ENCODE measurements around the gene RAD51B. TPM values are rescaled to one million over a fixed set of nuclear protein-coding genes. Genes with fewer than 3 reads are reported as not detected.
A peak's percentile ranks its signal among the peaks of the same experiment; 100 is the strongest.

The RAD51B gene
- total and polyA plus RNA-seq, 2 of the 13 experiments (the other 11 are each of a cell fraction or from before 2014, with no cell fraction given) = 7.0 to 9.5 TPM

DNA sequence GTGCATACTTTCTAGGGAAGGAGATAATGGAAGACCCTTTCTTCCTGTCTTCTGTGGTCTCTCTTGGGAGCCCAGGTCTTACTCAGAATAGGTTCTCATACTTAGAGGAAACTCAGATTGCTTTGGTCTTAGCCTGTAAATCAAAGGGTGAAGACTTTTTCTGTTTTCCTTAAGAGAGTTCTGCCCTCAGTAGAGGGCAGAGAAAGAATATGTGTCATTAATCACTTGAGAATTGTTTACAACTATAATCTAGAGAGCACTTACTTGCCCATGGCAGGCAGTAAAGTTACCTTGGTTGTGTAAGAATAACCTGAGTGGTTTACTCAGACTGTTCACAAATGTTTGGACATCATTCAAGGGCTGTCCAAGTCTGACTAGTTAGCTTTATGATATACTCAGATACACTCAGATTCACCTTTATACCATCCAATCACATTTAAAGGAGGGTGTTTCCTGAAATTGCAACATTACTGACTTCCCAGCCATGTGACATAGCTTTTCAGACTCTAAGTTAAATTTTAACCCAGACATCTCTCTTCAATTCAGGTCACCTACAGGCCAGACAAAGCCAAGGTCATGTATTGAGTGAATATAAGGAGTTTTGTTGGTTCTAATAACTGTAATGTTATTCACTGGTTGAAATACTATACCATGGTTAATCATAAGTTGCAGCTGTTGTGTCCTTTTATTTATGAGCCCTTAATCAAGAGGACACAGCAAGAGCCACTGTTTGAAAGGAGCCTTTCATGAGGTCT lies 372.2 kb downstream of the RAD51B start:
- Histone ChIP-seq H3K4me1 (ENCODE audit: insufficient read depth, low read length) (peaks cover 60% of the 10 kb centered on the region), H3K9me3 (ENCODE audit: low read length) (no peaks in the 10 kb centered on the region), H3K4me3 (replicated peaks in 1 of 3; ENCODE audit: insufficient read depth in 1 of 3, low read depth in 2 of 3, low read length in 3 of 3) (no peak overlapping the region), H3K36me3 (replicated peaks in 1 of 2; ENCODE audit: control insufficient read depth in 1 of 2, insufficient read depth in 2 of 2, low read length in 2 of 2) (no peaks in the 10 kb centered on the region), H4K20me1 (ENCODE audit: insufficient read depth, low read length) (no peaks in the 10 kb centered on the region), H3K27me3 (ENCODE audit: control insufficient read depth in 1 of 2, insufficient read depth in 2 of 2, low read length in 2 of 2) (no peaks in the 10 kb centered on the region), H3K4me2 (ENCODE audit: low read depth, low read length) (peak overlapping the region; percentile 30; the same call in 1 of the 2 replicates), H3K9ac (ENCODE audit: insufficient read depth, low read depth, low read length) (no peak overlapping the region), H3K27ac (ENCODE audit: extremely low read length, insufficient read depth, low read length) (no peak overlapping the region), H3K79me2 (ENCODE audit: insufficient read depth, low read length) (no peaks in the 10 kb centered on the region), H2AFZ (ENCODE audit: low read length) (no peak overlapping the region)
- in situ Hi-C loops (cut with HindIII; ENCODE audit: extremely low pct_ligation_motif_present, low pct_unique_long_range_greater_than_20kb) (no loop called here), intact Hi-C loops (cut with micrococcal nuclease; ENCODE audit: unreplicated experiment) (loop anchor here (2.0 kb wide), 1 partner anchor 19 kb away; no protein-coding TSS in a partner anchor)
- peak; percentile 92 for DNase-seq (ENCODE audit: low spot score)
- POLR2A ChIA-PET = interaction anchor here (1.0 to 1.3 kb wide), 4 partner anchors 10 to 604 kb away, joined by 3 to 6 read pairs (median 3); no protein-coding TSS in a partner anchor
- no TSS peak for BruUV-seq (replicated peaks)
- peak; percentile 95 for ATAC-seq
- CTCF ChIA-PET (ENCODE audit: low intra/inter-chr PET ratio, low total read pairs) = no interaction called here
- FAIRE-seq = peak; percentile 51
- TF ChIP-seq ZNF274 (CRISPR knock-in tag; IDR thresholded peaks at IDR 0.05) (no peak), NFIC (IDR thresholded peaks at IDR 0.05; ENCODE audit: low read length) (peak; percentile 43; the same call in 1 of the 2 replicates), RCOR2 (CRISPR knock-in tag; IDR thresholded peaks at IDR 0.05) (peak; percentile 28; the same call in 1 of the 2 replicates), ZNF3 (CRISPR knock-in tag; IDR thresholded peaks at IDR 0.05) (peak; percentile 73; the same call in 1 of the 2 replicates), GLI4 (CRISPR knock-in tag; IDR thresholded peaks at IDR 0.05; ENCODE audit: borderline replicate concordance) (no peak)
- TF ChIP-seq, protein P1, sequence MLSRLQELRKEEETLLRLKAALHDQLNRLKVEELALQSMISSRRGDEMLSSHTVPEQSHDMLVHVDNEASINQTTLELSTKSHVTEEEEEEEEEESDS (CRISPR knock-in tag; IDR thresholded peaks at IDR 0.05; ENCODE audit: borderline replicate concordance) = 0 out of 2 replicates have a peak, but pooled peaks have one; percentile 34
- TF ChIP-seq, protein P2, sequence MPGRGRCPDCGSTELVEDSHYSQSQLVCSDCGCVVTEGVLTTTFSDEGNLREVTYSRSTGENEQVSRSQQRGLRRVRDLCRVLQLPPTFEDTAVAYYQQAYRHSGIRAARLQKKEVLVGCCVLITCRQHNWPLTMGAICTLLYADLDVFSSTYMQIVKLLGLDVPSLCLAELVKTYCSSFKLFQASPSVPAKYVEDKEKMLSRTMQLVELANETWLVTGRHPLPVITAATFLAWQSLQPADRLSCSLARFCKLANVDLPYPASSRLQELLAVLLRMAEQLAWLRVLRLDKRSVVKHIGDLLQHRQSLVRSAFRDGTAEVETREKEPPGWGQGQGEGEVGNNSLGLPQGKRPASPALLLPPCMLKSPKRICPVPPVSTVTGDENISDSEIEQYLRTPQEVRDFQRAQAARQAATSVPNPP (CRISPR knock-in tag; IDR thresholded peaks at IDR 0.05) = no peak
- TF ChIP-seq, protein P3, sequence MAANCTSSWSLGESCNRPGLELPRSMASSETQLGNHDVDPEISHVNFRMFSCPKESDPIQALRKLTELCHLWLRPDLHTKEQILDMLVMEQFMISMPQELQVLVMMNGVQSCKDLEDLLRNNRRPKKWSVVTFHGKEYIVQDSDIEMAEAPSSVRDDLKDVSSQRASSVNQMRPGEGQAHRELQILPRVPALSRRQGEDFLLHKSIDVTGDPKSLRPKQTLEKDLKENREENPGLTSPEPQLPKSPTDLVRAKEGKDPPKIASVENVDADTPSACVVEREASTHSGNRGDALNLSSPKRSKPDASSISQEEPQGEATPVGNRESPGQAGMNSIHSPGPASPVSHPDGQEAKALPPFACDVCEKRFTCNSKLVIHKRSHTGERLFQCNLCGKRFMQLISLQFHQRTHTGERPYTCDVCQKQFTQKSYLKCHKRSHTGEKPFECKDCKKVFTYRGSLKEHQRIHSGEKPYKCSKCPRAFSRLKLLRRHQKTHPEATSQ (CRISPR knock-in tag; IDR thresholded peaks at IDR 0.05; ENCODE audit: borderline replicate concordance) = 0 out of 2 replicates have a peak, but pooled peaks have one; percentile 42
- TF ChIP-seq, protein P4, sequence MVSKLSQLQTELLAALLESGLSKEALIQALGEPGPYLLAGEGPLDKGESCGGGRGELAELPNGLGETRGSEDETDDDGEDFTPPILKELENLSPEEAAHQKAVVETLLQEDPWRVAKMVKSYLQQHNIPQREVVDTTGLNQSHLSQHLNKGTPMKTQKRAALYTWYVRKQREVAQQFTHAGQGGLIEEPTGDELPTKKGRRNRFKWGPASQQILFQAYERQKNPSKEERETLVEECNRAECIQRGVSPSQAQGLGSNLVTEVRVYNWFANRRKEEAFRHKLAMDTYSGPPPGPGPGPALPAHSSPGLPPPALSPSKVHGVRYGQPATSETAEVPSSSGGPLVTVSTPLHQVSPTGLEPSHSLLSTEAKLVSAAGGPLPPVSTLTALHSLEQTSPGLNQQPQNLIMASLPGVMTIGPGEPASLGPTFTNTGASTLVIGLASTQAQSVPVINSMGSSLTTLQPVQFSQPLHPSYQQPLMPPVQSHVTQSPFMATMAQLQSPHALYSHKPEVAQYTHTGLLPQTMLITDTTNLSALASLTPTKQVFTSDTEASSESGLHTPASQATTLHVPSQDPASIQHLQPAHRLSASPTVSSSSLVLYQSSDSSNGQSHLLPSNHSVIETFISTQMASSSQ (IDR thresholded peaks at IDR 0.05; ENCODE audit: low read depth) = peak; percentile 96
- TF ChIP-seq, protein P4 (CRISPR knock-in tag; IDR thresholded peaks at IDR 0.05; ENCODE audit: borderline replicate concordance) = peak; percentile 98
- TF ChIP-seq, protein P5, sequence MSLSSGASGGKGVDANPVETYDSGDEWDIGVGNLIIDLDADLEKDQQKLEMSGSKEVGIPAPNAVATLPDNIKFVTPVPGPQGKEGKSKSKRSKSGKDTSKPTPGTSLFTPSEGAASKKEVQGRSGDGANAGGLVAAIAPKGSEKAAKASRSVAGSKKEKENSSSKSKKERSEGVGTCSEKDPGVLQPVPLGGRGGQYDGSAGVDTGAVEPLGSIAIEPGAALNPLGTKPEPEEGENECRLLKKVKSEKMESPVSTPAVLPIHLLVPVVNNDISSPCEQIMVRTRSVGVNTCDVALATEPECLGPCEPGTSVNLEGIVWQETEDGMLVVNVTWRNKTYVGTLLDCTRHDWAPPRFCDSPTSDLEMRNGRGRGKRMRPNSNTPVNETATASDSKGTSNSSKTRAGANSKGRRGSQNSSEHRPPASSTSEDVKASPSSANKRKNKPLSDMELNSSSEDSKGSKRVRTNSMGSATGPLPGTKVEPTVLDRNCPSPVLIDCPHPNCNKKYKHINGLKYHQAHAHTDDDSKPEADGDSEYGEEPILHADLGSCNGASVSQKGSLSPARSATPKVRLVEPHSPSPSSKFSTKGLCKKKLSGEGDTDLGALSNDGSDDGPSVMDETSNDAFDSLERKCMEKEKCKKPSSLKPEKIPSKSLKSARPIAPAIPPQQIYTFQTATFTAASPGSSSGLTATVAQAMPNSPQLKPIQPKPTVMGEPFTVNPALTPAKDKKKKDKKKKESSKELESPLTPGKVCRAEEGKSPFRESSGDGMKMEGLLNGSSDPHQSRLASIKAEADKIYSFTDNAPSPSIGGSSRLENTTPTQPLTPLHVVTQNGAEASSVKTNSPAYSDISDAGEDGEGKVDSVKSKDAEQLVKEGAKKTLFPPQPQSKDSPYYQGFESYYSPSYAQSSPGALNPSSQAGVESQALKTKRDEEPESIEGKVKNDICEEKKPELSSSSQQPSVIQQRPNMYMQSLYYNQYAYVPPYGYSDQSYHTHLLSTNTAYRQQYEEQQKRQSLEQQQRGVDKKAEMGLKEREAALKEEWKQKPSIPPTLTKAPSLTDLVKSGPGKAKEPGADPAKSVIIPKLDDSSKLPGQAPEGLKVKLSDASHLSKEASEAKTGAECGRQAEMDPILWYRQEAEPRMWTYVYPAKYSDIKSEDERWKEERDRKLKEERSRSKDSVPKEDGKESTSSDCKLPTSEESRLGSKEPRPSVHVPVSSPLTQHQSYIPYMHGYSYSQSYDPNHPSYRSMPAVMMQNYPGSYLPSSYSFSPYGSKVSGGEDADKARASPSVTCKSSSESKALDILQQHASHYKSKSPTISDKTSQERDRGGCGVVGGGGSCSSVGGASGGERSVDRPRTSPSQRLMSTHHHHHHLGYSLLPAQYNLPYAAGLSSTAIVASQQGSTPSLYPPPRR (CRISPR knock-in tag; IDR thresholded peaks at IDR 0.05; ENCODE audit: borderline replicate concordance) = no peak

Data from HepG2 (cell line).